GM18511 (cell line): ENCODE results near the gene MYH14.

Experiments used
- ATAC-seq: cut with Tn5 transposase; IDR thresholded peaks from one replicate; pipeline ENCODE4 v1.9.1; 2021; ENCODE audit warnings: mild to moderate bottlenecking, moderate library complexity; ENCODE audit not compliant: unreplicated experiment

Gene MYH14

GRCh38 chr19:50287331-50287730 is 83.9 kb downstream of the MYH14 start:
- ATAC-seq, result no peak

- no peak for ATAC-seq
Measured at GRCh38 chr19:50288954-50289353, 85.5 kb downstream of the MYH14 start.

- ATAC-seq, result no peak
Measured at GRCh38 chr19:50290011-50290410, 86.6 kb downstream of the MYH14 start.

GRCh38 chr19:50290775-50291174 is 87.4 kb downstream of the MYH14 start:
- ATAC-seq, result no peak

- ATAC-seq, result no peak
Measured at GRCh38 chr19:50292216-50292827, 88.9 kb downstream of the MYH14 start.

GRCh38 chr19:50293263-50294004 is 90.0 kb downstream of the MYH14 start:
- no peak for ATAC-seq

GRCh38 chr19:50300051-50300450 is 96.6 kb downstream of the MYH14 start:
- ATAC-seq, result no peak

- no peak for ATAC-seq
Measured at GRCh38 chr19:50300814-50301606, 97.6 kb downstream of the MYH14 start.

GRCh38 chr19:50301607-50301971 is 98.2 kb downstream of the MYH14 start:
- no peak for ATAC-seq

GRCh38 chr19:50303558-50303957 is 100.1 kb downstream of the MYH14 start:
- no peak for ATAC-seq

GRCh38 chr19:50308991-50309390 is 105.6 kb downstream of the MYH14 start:
- no peak for ATAC-seq

- no peak for ATAC-seq
Measured at GRCh38 chr19:50309396-50310125, 106.1 kb downstream of the MYH14 start.

- ATAC-seq, result no peak
Measured at GRCh38 chr19:50310759-50311465, 107.5 kb downstream of the MYH14 start.

GRCh38 chr19:50311723-50312635 is 108.6 kb downstream of the MYH14 start:
- no peak for ATAC-seq

- no peak for ATAC-seq
Measured at GRCh38 chr19:50312967-50313811, 109.8 kb downstream of the MYH14 start.

GRCh38 chr19:50313812-50314536 is 110.6 kb downstream of the MYH14 start:
- ATAC-seq, result no peak

GRCh38 chr19:50314724-50315708 is 111.6 kb downstream of the MYH14 start:
- ATAC-seq, result no peak
